ENCODE data around the gene SETDB1.

GRCh38 chr1:150895618-150896017 lies 30.5 kb upstream of the SETDB1 start:
- no peak for TF ChIP-seq CTCF (IDR thresholded peaks at IDR 0.05; ENCODE audit: poor library complexity)
- no peak for TF ChIP-seq EZH2phosphoT487 (IDR thresholded peaks at IDR 0.05; ENCODE audit: low read depth, severe bottlenecking, unreplicated experiment)
- no peak for TF ChIP-seq EZH2 (IDR thresholded peaks at IDR 0.05; ENCODE audit: borderline replicate concordance)
